Fibroblast of mammary gland (primary cell): ENCODE results near the gene JAM3.
A peak's percentile ranks its signal among the peaks of the same experiment; 100 is the strongest.

Experiments
- DNase-seq: peaks from one replicate; pipeline ENCODE4 v3.0.0-alpha.2; 2010; ENCODE audit warnings: low read depth
- H3K4me3 ChIP-seq: 2 replicates; pipeline ENCODE4 v1.5.1; 2011; ENCODE audit warnings: low read depth, mild to moderate bottlenecking, low read length, moderate library complexity; ENCODE audit not compliant: control insufficient read depth
- CTCF ChIP-seq: conservative IDR thresholded peaks from 2 replicates; pipeline ENCODE4 v1.5.1; 2011; ENCODE audit warnings: low read depth, low read length, inconsistent platforms; ENCODE audit not compliant: control insufficient read depth, insufficient read depth

Gene JAM3

GRCh38 chr11:134142536-134142935 lies 73.7 kb downstream of the JAM3 start:
- no peak for TF ChIP-seq CTCF
- H3K4me3 ChIP-seq = no peak overlapping the region
- peak; percentile 61 for DNase-seq

- H3K4me3 ChIP-seq = no peak overlapping the region
- no peak for DNase-seq
- no peak for TF ChIP-seq CTCF
Measured at GRCh38 chr11:134143801-134144200, 74.9 kb downstream of the JAM3 start.

GRCh38 chr11:134144744-134145143 lies 75.9 kb downstream of the JAM3 start:
- no peak for TF ChIP-seq CTCF
- DNase-seq = no peak
- no peak overlapping the region for H3K4me3 ChIP-seq

- TF ChIP-seq CTCF = no peak
- no peak overlapping the region for H3K4me3 ChIP-seq
- no peak for DNase-seq
Measured at GRCh38 chr11:134145715-134146114, 76.8 kb downstream of the JAM3 start.

- no peak for TF ChIP-seq CTCF
- no peak for DNase-seq
- no peak overlapping the region for H3K4me3 ChIP-seq
Measured at GRCh38 chr11:134146598-134146997, 77.7 kb downstream of the JAM3 start.

GRCh38 chr11:134149371-134149770 lies 80.5 kb downstream of the JAM3 start:
- TF ChIP-seq CTCF = no peak
- no peak overlapping the region for H3K4me3 ChIP-seq
- no peak for DNase-seq
